ENCODE data around the gene CEP104. TPM values are rescaled to one million over a fixed set of nuclear protein-coding genes. Genes with fewer than 3 reads are reported as not detected.

CEP104 gene
- total and polyA plus RNA-seq, 9 of the 15 experiments (the other 6 are each of a cell fraction or from before 2014, with no cell fraction given) = 11.2 to 63.4 (median 42.6) TPM

DNA sequence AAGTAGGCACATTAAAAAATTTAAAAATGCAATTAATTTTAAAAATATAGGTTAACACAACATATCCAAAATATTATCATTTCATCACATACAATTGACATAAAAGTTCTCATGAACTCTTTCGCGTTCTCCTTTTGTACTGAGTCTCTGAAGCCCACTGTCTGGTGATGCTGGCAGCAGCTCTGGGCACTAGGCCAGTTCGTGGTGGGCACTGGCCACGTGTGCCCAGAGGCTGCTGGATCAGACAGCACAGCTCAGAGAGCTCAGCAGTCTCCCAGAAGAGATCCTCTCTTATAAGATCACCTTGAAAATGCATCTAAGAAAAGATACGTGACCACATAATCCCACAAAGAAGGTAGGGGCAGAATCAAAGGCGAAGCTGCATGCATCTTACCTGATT is 9.9 kb downstream of the CEP104 start:
- Histone ChIP-seq H3K36me3 (ENCODE audit: control insufficient read depth, insufficient read depth, low read length) (peaks cover 55% of the 10 kb centered on the region; the same call in 2 of the 3 replicates), H4K20me1 (replicated peaks; ENCODE audit: control insufficient read depth, insufficient read depth, low read length) (no peaks in the 10 kb centered on the region), H3K9me3 (replicated peaks; ENCODE audit: control insufficient read depth, insufficient read depth, low read depth, low read length) (no peaks in the 10 kb centered on the region), H3K4me2 (ENCODE audit: insufficient read depth, low read length) (no peak overlapping the region), H3K4me3 (no peak overlapping the region), H3K9me1 (ENCODE audit: control insufficient read depth, insufficient read depth, low read length) (no peaks in the 10 kb centered on the region), H3K27ac (ENCODE audit: extremely low read depth, low read depth, low read length) (no peak overlapping the region), H3K79me2 (ENCODE audit: control insufficient read depth, insufficient read depth, low read length) (no peaks in the 10 kb centered on the region), H3K27me3 (ENCODE audit: control insufficient read depth in 2 of 2, insufficient read depth in 2 of 2, low read length in 2 of 2) (no peaks in the 10 kb centered on the region), H2AFZ (ENCODE audit: low read depth, low read length) (no peak overlapping the region), H3K9ac (ENCODE audit: insufficient read depth in 1 of 2, low read depth in 2 of 2, low read length in 2 of 2) (no peak overlapping the region), H3K4me1 (replicated peaks in 1 of 2; ENCODE audit: control insufficient read depth in 2 of 2, insufficient read depth in 2 of 2, low read length in 2 of 2) (no peaks in the 10 kb centered on the region)
- intact Hi-C loops (cut with micrococcal nuclease) (no loop called here), in situ Hi-C loops (cut with MboI) (no loop called here)
- WGBS (ENCODE audit: insufficient coverage, low coverage, missing lambda C conversion rate) = 71% methylated on average over 6 of the region's 6 CpGs
- ChIA-PET POLR2A (interaction anchor here (0.6 to 1.4 kb wide), 3 partner anchors 8 to 14 kb away, joined by 3 to 5 read pairs (median 3); partner anchors contain the start of genes CEP104 and DFFB), CTCF (ENCODE audit: low intra/inter-chr PET ratio) (no interaction called here)
- TF ChIP-seq SMAD2 (IDR thresholded peaks at IDR 0.05; ENCODE audit: low read depth, low read length) (no peak), ZNF165 (CRISPR knock-in tag; IDR thresholded peaks at IDR 0.05; ENCODE audit: borderline replicate concordance) (no peak), ELF4 (CRISPR knock-in tag; IDR thresholded peaks at IDR 0.05) (no peak), TFAM (CRISPR knock-in tag; conservative IDR thresholded peaks at IDR 0.05) (no peak), GTF2A2 (tag; IDR thresholded peaks at IDR 0.05) (no peak), BRCA1 (IDR thresholded peaks at IDR 0.05) (no peak), BRCA1 (CRISPR knock-in tag; IDR thresholded peaks at IDR 0.05) (no peak)
- no TSS peak for BruUV-seq (replicated peaks)
- FAIRE-seq (no peak), DNase-seq (ENCODE audit: extremely low read depth in 1 of 4, low spot score in 3 of 4) (no peak), ATAC-seq (no peak)

DNA sequence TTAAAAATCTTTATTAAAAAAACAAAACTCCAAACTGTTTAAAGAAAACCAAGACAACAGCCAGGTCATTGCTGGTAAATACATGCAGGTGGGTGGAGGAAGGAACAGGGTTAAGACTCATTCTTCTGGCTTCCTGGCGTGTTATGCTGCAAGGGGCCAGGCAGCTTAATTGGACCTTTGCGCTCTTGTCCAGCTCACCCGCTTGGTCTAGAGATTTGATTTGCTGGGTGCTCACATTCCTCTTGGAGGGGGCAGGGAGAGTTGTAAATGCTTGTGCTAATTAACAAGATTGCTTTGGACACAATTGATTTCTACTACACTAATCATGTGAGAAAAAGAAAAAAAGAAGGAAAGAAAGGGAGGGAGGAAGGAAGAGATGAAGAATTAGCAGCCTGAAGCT is 10.5 kb downstream of the CEP104 start:
- FAIRE-seq (no peak), ATAC-seq (no peak), DNase-seq (ENCODE audit: extremely low read depth in 1 of 4, low spot score in 3 of 4) (no peak)
- no TSS peak for BruUV-seq (replicated peaks)
- ChIA-PET CTCF (ENCODE audit: low intra/inter-chr PET ratio) (no interaction called here), POLR2A (interaction anchor here (0.6 to 1.1 kb wide), 3 partner anchors 8 to 189 kb away, joined by 3 read pairs; no protein-coding TSS in a partner anchor)
- Histone ChIP-seq H3K9me3 (replicated peaks; ENCODE audit: control insufficient read depth, insufficient read depth, low read depth, low read length) (no peaks in the 10 kb centered on the region), H2AFZ (ENCODE audit: low read depth, low read length) (no peak overlapping the region), H4K20me1 (replicated peaks; ENCODE audit: control insufficient read depth, insufficient read depth, low read length) (no peaks in the 10 kb centered on the region), H3K27me3 (ENCODE audit: control insufficient read depth in 2 of 2, insufficient read depth in 2 of 2, low read length in 2 of 2) (no peaks in the 10 kb centered on the region), H3K4me1 (replicated peaks in 1 of 2; ENCODE audit: control insufficient read depth in 2 of 2, insufficient read depth in 2 of 2, low read length in 2 of 2) (no peaks in the 10 kb centered on the region), H3K36me3 (ENCODE audit: control insufficient read depth, insufficient read depth, low read length) (peaks cover 55% of the 10 kb centered on the region; the same call in 2 of the 3 replicates), H3K9me1 (ENCODE audit: control insufficient read depth, insufficient read depth, low read length) (no peaks in the 10 kb centered on the region), H3K79me2 (ENCODE audit: control insufficient read depth, insufficient read depth, low read length) (no peaks in the 10 kb centered on the region), H3K27ac (ENCODE audit: extremely low read depth, low read depth, low read length) (no peak overlapping the region), H3K4me3 (no peak overlapping the region), H3K4me2 (ENCODE audit: insufficient read depth, low read length) (no peak overlapping the region), H3K9ac (ENCODE audit: insufficient read depth in 1 of 2, low read depth in 2 of 2, low read length in 2 of 2) (no peak overlapping the region)
- WGBS (ENCODE audit: insufficient coverage, low coverage, missing lambda C conversion rate) = 74% methylated on average over 3 of the region's 3 CpGs
- TF ChIP-seq ERF (CRISPR knock-in tag; IDR thresholded peaks at IDR 0.05) (no peak), POLR2H (tag; IDR thresholded peaks at IDR 0.05; ENCODE audit: low read depth) (no peak), SIX5 (IDR thresholded peaks at IDR 0.05; ENCODE audit: borderline replicate concordance in 1 of 2, insufficient read depth in 1 of 2, low read depth in 1 of 2, low read length in 2 of 2) (no peak)
- intact Hi-C loops (cut with micrococcal nuclease) = no loop called here
- in situ Hi-C loops (cut with MboI) = no loop called here
